HG03060 (cell line): ENCODE measurements around the gene GYPC.
"Not testable (repeated sequence)": the region's sequence is repeated elsewhere in the genome, so short reads cannot be mapped to it uniquely, and the experiment has no call there.

Source experiments
- ATAC-seq: cut with Tn5 transposase; IDR thresholded peaks from one replicate; pipeline ENCODE4 v1.9.1; 2021; ENCODE audit warnings: low read depth, moderate number of reproducible peaks; ENCODE audit not compliant: unreplicated experiment

GYPC gene

DNA sequence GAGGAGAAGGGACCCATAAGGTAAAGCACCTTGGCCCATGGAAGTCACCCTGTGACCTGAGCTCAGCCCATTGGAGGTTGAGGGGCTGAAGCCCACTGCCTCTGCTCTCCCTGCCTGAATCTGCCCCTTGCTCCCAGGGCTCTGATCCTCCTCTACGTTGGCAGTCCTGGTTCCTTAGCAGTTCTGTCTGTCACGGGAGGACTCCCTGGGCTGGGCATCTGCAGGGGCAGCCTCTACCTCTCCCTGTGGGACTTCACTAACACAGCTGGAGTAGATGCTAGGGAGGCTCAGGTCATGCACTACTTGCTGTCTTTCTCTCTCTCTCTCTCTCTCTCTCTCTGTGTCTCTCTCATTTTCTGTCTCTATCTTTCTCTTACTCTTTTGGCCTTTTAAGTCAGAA is 8.7 kb downstream of the GYPC start:
- ATAC-seq, result no peak

DNA sequence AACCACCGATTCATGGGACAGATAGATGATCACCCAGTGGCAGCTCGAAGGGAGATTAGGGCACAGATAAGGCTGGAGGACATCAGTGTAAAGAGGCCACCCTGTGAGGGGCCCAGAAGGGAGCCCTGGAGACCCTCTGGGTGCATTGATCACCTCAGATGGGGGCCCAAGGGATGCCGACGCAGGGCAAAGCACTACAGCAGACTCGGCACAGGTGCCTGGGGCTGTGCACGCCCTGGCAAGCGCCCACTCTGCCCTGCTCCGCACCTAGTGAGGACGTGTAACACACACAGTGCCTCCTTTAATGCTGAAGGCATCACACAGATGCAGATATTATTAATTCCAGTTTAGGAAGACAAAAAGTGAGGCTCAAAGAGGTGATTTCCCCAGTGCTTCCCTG is 9.5 kb downstream of the GYPC start:
- ATAC-seq, result no peak

DNA sequence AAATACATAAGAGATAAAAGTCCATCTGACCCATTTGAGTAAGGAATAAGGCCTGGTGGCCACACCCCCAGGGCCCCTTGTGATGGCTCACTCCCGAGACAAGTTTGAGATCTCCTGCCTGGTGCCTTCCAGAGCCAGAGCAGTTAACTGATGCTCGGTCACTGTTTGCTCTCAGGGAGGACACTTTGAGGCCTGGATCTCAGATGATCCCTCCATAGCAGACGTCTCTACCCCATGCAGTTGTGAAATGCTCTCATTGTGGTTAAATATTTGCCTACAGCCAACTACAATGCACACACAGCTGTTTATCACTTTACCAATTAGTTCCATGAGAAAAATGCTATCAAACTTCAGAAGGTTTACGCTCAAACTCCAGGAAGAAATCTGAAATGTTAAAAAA is 12.3 kb downstream of the GYPC start:
- no peak for ATAC-seq

DNA sequence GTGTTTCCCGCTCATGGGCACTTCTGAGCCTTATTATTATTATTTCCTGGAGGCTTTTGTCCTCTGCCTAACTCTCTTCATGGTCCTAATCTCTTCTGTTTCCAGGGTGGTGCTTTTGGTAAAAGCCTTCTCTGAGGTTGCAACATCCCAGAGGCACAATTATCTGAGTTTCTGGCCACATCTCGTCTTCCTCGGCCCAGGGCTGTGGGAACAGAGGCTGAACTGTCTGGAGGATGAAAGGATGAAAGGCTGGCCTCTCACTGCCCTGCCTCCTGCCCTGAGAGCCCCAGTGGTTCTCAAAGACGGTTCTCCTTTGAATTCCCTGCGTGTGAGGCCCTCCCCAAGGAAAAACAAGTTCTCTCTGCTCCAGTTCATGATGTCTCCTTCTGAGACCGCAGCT is 13.8 kb downstream of the GYPC start:
- ATAC-seq, result no peak

DNA sequence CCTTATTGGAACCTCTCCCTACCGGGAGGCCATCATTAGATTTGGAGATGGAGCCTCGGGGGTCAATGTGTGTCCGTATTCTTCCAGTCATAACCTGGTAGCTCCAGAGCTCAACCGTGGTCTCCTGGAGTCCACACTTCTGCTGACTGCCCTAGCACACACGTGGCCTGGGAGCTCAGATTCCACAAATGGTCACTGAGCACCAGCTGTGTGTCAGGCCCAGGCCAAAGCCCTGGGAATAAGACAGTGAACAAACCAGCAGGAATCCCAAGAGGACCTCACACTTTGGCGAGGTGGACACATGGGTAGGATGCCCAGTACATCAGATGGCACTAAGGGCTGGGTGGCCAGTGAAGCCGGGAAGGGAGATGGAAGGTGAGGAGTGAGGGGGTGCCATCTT is 15.5 kb downstream of the GYPC start:
- ATAC-seq, result no peak

DNA sequence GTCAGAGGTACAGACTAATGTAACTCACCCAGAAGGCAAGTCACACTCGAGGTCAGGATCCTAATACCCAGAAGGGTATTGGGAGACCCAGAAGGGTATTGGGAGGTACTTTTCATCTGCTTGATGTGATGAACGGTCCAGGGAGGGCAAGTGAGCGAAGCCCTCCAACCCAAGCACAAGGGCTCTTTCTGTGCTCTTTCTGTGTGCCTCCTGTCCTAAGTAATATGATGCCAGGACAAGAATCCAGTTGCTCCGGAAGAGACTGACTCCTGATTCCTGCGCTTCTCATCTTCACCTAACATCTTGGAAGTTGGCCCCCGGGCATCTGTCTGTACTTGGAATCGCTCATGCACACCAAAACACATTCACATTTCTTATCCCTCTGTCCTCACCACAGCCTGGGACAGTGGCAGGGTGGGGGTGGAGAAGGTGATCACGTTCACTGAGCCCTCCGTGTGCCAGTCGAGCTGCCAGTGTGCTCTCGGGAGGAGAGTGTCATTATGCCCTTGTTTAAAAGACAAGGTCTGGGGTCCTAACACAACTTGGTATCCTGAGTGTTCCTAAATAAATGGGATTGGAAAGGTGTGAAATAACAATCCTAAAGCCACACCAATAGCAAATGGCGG is 17.1 kb downstream of the GYPC start:
- ATAC-seq, result no peak

DNA sequence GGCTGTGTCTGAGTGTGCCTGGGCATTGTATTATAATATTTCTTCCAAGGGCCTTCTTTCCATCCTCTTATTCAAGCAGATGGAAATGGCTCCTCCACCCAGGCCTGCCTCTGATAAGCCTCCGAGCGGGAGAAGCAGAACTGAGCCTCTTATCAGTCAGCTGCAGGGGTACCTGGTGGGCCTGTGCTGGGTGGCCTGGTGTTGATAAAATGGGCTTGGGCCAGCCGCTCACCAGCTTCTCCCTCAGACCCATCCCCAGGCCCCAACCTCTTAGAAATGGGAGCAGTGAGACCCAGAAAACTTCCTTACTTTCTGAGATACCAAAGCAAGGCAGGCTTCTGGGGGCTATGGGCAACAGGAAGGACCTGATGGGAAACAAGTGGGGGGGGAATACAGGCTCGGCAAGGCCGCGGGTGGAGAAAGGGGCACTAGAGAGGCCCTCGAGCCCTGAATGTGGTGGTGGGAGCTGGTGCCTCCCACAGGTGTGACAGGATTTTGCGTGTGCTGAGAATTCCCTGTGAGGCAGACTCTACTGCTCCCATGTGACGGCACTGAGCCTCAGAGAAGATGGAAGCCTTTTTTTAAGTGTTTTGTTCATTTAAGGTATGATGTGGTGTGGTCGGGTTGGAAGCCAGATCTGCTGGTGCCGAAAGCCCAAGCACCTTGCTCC is 18.3 kb downstream of the GYPC start:
- ATAC-seq, result no peak

DNA sequence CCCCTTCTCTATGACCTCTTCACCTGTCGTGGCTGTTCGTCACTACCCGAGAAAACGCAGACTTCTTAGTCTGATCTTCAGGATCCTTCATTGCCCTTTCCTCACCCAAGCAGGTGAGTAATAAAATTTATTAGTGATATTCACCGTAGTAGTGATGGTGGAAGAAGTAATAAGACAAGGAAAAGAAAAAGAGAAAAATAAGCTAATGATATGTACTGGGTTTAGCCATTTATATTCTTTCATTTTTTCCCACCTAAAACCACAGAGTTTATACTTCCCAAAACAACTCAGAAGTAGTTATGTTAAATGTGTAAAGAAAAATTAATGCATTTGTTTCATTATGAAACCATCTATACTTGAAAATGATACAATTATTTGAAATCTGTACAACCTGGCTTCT is 19.7 kb downstream of the GYPC start:
- no peak for ATAC-seq

DNA sequence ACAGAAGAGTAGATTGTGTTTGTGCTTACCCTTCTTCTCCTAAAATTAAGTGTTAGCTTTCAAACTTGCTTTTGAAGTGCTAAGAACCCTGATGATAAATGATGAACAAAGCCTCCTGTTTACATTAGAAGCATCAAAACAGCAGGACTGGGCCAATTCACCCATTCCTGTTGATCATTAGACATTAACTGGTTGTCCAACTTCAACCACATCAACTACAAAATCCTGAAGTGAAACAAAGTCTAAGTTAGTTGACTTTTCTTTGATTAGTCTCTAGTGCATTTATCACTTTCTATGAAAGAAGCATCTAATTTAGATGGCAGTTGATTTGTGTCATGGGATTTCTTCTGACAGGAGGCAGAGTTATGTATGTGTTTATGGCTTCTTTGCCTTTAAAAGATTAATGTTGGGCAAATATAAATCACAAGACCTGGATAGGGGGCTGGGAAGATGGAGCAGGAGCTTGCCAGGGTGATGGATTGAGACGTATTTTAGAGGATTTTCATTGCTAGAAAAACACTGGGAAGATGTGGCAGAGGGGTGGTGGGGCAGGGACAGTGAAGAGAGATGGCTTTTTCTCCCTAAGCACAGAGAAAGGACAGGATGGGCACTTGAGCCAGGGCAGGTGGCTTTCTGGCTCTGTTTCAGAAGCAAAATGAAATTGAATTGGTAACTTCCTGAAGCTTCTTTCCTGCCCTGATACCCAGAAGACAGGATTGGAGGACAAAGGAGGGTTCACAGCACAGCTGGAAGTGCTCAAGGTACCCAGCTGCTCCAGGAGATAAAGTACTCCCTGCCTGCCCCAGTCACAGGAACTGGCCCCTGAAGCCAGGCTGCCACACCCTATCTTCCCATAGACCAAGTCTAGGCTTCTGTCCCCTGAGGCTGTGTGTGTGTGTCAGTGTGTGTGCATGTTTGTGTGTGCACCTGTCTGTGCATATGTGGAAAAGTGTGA is 20.5 kb downstream of the GYPC start:
- no peak for ATAC-seq

DNA sequence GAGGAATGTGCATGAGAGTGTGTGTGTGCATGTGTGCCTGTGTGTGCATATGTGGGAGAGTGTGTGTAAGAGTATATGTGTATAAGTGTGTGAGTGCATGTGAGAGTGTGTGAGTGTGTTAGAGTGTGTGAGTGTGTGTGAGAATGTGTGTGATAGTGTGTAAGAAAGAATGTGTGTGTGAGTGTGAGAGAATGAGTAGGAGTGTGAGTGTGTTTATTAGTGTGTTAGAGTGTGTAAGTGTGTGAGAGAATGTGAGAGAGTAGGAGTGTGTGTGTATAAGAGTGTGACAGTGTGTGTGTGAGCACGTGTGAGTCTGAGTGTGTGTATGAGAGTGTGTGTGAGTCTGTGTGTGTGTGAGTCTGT is 21.2 kb downstream of the GYPC start:
- no peak for ATAC-seq

DNA sequence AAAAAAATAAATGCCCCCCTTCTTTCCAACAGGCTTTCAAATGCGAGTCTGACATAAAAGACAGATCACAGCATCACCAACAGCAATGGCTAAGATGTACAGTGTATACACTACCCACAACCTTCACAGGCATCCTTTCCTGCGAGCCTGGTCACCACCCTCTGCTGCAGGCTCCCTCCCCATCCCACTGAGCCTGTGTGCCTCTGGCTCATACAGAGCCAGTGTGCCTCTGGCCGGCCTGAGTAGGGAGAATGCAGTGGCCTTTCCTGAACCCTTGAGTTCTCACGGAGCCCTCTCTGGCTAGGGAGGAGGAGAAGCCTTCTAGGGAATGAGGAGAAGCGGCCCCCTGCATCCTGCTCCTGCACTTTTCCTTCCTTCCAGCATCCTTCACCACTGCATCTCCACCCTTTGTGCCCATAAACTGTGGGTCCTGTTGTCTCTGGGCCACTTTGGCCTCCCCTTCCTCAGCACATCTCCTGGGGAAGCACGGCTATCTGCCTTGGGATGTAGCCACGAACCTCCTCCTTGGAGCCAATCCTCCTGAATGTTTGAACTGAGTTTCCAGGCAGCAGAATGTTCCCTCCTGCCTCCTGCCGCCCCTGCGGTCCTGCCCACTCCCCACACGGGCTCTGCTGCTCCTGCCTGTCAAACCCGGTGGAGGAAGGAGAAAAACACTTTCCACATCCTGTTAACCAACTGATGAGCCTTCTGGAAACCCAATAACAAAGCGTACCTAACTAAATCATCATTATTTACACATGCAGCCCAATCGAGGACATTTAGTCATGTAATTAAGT is 22.5 kb downstream of the GYPC start:
- no peak for ATAC-seq

DNA sequence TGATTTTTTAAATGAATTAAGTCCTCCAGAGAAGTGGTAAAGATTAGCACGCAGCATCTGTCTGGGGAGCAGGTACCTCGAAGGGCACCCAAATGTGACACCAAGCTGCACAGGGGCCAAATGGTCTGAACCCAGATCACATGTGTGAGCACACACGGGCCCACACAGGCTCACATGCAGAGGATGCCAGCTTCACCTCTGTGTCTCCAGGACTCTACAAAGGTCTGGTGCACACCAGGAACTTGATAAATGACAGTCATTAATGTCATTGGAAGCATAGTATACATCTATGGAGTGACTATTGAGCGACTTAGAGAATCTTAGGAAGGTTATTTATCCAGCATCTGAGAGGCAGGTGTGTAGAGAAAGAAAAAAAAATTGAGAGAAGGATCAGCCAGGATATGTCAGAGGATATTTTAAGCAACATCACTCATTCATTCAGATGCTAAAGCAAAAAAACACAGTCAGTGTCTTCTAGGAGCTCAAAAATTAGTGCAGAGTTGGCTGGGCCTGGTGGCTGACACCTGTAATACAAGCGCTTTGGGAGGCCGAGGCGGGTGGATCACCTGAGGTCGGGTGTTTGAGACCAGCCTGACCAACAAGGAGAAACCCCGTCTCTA is 23.2 kb downstream of the GYPC start:
- no peak for ATAC-seq

DNA sequence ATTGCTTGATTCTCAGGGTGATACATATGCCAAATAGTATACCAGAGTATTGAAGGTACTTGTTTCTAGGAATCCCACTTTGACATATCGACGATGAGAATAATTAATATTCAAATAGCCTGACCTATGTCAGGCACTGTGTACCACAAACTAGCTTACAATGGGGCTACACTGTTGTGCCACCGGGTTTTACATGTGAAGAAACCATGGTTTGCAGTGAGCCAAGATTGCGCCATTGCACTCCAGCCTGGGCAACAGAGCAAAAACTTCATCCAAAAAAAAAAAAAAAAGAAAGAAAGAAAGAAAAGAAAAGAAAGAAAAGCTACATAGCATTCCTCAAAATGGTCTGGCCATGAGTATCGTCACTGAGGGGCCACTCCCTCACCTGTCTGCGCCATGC is 25.5 kb downstream of the GYPC start:
- ATAC-seq, result no peak

DNA sequence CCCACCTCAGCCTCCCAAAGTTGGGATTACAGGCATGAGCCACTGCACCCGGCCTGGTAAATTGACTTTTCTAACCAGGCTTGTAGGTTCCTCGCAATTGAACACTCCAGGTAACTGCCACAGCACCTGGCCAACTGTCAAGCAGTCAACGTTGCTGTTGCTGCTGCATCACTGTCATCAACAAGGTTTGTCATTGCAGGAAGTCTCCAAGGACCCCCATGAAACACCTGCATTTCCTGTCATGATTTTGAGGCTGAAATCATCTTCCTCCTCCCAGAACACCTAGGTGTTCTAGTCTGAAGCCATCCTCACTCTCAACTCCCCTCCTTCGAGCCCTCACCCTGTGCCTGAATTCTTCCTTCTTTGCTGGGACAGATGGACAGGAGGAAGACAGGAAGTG is 29.7 kb downstream of the GYPC start:
- ATAC-seq, result no peak

DNA sequence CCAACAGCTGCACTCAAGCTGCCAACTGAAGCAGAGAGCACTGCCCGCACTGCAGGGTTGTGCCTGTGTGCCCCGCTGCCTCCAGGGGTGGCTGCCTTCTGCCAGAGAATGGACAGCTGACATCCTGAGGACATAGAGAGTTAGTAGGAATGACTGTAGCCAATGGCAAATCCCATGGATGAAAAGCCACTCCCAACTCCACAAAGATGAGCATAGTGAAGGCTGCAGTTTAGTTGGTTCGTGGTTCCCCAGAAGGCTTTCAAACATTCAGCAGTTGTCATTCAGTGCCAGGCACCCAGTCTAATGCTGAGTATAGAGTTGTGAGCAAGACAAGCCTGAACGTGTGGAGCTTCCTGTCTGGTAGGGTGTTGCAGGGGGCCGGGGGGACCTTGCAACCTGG is 30.3 kb downstream of the GYPC start:
- ATAC-seq, result no peak

DNA sequence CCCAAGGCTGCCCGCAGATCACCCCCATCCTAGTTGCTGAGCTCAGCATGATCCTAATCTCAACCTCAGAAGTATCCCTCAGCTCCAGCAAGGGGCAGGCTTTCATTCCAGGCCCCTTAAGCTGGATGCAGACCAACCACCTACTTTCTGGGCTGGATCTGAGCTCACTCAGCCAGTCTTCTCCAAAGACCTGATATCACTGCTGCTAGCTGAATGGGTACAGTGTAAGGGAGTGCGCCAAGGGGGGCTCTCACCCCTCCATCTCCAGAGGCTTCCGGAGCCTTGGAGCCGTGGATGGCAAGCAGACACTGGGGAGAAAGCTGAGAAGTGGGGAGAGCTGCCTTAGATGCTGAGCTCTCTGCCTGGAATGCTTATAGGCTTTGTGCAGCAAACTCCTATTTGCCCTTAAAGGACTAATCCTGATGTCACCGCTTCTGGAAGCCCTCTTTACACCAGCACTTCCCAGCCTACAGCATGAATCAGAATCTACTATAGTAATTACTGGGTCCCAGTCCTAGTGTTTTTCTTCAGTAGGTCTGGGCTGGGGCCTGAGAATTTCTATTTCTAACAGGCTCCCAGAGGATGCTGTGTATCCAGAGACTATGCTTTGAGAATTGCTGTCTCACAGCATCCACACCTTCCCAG is 31.0 kb downstream of the GYPC start:
- no peak for ATAC-seq

DNA sequence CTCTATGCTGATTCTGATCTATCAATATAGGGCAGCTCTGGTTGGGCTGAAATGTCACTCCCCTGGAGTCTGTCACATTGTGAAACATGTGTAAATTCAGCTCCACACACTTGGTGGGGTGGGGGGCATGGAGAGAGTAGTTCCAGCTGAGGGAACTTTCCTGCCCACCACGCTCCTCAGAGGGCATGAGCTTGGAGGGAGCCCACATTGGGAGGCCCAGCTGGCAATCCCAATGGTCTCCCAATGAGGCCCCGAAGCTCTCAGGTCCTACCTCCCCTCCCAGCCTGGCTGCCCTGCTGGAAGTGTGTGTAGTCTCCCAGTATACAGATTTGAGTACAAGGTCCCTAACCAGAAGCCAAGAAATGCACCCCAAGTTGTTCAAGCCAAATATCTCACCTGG is 31.5 kb downstream of the GYPC start:
- no peak for ATAC-seq

DNA sequence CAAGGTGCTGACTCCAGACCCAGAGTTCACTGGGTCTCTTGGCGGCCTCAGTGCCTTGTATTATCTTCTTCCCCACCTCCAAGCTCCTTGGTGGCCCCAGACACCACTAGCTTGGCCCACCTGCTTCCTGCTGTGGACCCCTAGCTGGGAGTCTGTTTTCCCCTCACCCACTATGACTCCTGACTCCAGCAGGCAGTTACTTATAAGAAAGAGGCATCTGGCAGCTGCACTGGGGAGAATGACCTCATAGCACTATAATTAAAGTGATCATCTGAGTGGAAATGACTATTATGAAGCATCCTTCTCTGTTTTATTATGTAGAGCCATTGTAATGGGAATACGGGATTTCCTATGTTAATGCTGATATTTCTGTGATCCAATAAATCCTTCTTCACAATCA is 32.6 kb downstream of the GYPC start:
- ATAC-seq, result not testable (repeated sequence)

DNA sequence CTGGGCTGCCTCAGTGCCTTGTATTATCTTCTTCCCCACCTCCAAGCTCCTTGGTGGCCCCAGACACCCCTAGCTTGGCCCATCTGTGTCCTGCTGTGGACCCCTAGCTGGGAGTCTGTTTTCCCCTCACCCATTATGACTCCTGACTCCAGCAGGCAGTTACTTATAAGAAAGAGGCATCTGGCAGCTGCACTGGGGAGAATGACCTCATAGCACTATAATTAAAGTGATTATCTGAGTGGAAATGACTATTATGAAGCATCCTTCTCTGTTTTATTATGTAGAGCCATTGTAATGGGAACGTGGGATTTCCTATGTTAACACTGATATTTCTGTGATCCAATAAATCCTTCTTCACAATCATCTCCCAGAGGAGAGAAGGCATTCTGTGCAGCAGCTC is 36.3 kb downstream of the GYPC start:
- not testable (repeated sequence) for ATAC-seq
